NCI-H82 treated with DMSO at 0.1 percent for 48 hours (cell line): Measurements from ENCODE around the gene MAD2L1BP.

Experiments
- DNase-seq: peaks from one replicate; lab custom pipeline; 2025; ENCODE audit not compliant: unreplicated experiment; lab: John Stamatoyannopoulos, UW

Gene MAD2L1BP

DNA sequence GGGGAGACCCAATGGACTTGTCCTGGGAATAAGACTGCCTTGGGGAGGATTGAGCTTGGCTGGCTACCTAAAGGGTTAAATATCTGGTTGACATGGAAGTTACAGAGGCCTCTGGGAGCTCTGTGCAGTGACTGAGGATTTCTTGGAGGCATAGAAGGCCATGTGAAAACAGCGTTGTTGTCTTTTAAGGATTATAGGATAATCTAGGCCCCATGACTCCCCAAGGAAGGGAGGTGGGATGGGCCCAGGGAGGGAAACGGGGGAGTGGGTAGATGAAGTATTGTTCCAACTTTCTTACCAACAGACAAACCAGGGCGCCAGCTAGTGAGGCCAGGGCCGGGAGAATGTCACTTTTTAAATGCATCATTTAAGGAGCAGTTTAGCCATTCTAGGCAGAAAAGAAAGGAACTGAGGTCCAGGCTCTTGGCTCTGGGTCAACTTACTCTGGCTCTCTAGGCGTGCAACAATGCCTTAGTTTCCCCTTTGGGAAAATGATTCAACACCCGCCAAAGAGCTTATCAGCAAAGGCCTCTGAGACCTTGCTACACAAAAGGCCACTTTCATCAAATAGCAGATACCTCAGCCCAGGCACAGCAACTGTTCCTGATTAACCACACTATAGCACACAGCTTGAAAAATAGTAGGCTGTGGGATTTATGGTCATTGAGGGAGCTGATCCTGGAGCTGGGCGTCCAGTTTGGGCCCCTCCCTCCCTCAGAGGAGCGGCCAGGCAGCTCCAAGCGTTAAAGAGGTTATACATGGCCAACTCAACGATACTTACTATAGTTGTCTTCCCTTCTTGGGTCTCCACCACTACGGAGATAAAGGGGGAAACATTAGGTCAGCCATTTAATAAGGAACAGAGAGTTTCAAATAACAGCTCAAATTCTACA is 44.9 kb downstream of the MAD2L1BP start:
- no peak for DNase-seq

GRCh38 chr6:43681303-43681702 is 45.7 kb downstream of the MAD2L1BP start:
- DNase-seq = no peak

GRCh38 chr6:43682724-43683429 is 47.2 kb downstream of the MAD2L1BP start:
- DNase-seq = no peak

- DNase-seq = no peak
Measured at GRCh38 chr6:43683708-43684455, 48.2 kb downstream of the MAD2L1BP start.

DNA sequence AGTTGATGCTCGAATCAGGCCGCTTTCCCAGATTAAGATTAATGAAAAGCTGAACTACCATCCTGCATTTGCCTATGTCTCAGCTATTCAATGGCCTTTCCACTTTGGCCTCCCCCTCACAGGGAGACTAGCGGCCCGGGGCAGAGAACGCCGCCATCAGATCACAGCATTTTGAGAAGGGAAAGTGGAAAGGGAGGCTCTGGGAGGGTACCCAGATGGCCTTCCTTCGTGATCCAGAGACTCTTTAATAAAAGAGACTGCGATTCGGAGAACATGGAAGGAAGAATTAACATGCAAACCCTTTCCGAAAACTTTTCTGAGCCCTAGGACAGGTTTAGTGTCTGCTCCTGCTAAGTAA is 51.4 kb downstream of the MAD2L1BP start:
- no peak for DNase-seq

DNA sequence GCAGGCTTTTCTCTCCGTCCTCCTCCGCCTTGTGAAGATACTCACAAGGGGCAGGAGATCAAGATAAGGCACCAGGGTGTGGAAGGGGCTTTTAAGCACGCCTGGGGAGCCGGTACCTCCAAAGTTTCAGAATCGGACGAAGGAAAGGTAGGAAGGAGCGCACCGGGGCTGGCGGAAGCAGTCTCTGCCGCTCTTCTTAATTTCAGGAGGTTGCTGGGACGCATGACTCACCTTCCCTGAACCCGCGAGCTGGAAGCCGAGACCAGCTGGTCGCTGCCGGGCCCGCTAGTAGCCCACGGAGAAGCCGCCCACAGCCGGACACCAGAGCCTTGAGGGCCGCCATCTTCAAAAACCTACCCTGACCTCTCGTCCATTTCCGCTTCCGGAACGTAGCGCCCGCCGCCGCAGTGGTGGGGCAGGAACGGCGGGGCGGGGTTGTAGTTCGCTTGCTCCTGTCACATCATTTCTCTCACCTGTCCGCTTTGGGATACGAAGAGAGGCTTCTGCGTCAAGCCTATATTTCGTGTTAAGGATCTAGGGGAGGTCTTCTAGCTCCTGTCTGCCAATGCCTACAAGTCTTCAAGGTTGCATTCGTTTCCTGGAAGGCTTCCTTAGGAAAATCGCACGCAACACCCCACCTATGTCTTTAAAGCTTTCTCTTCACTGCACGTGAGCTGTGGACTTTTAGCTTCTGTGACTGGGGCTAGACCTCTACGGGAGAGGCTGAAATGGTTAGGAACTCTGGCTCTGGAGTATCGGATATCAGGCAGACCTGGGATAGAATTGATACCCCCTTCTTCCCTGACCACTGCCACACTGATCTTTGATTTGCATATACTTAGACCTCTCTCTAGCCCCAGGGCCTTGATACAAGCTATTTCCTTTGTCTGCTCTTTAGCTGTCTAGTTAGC is 52.1 kb downstream of the MAD2L1BP start, which contains the start of gene MRPS18A:
Gene MRPS18A (minus strand): TSS at position 355 of the 911 bp plus-strand sequence. CDS start 12 bp downstream, at position 343.
- peak; percentile 36 for DNase-seq

DNA sequence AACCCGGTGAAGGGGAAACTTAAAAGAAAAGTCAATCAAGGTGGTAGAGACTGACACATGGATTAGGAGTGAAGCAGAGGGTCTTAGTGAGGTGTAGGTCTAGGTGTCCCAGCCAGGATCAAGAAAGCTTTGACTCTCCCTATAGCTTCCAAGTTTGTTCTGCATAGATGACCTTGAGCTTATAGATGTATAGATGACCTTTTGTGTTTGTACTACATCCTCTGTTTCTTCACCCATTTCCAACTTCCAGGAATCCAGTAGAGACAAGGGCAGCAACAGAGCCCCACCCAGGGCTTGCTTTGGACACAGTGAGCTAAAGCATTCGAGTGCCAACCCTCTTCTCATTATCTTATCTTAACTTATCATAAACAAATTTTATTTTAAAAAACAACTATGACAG is 53.8 kb downstream of the MAD2L1BP start:
- no peak for DNase-seq
